ENCODE data around the gene BPHL. TPM values are rescaled to one million over a fixed set of nuclear protein-coding genes. Genes with fewer than 3 reads are reported as not detected.
A peak's percentile ranks its signal among the peaks of the same experiment; 100 is the strongest.
"Not testable (repeated sequence)": the region's sequence is repeated elsewhere in the genome, so short reads cannot be mapped to it uniquely, and the experiment has no call there.

Gene BPHL
- total RNA-seq, 1 experiment from 2014 or later: 48.7 TPM

- H3K4me1 ChIP-seq (ENCODE audit: insufficient read depth, low read length): peaks cover 10% of the 10 kb centered on the region
- H2BK5ac ChIP-seq (ENCODE audit: insufficient read length, low read length); H2BK120ac ChIP-seq (ENCODE audit: low read depth, low read length, poor library complexity, severe bottlenecking); H3T11ph ChIP-seq (ENCODE audit: low read length); H3K23ac ChIP-seq (ENCODE audit: insufficient read length, low read depth, low read length); H4K8ac ChIP-seq (replicated peaks; ENCODE audit: insufficient read length, low read depth, low read length); H3K56ac ChIP-seq (ENCODE audit: insufficient read length, low read depth, low read length); H3K9me3 ChIP-seq (ENCODE audit: control insufficient read depth, low read depth, low read length); H3K9me3 Mint-ChIP-seq; H3K27me3 Mint-ChIP-seq (ENCODE audit: low read depth); H2BK20ac ChIP-seq (ENCODE audit: low read depth, low read length, poor library complexity, severe bottlenecking); H4K91ac ChIP-seq (ENCODE audit: insufficient read length, low read depth, low read length); H4K5ac ChIP-seq (ENCODE audit: insufficient read length, low read depth, low read length); H2BK15ac ChIP-seq (ENCODE audit: low read depth, low read length); H3K14ac ChIP-seq (ENCODE audit: insufficient read depth, low read length); H2AFZ ChIP-seq (ENCODE audit: low read length); H2BK12ac ChIP-seq (ENCODE audit: insufficient read length, low read depth, low read length); DNase-seq; H3K27ac ChIP-seq (ENCODE audit: insufficient read length, low read depth, low read length); H2AK5ac ChIP-seq (ENCODE audit: insufficient read length, low read length); H3K4ac ChIP-seq (ENCODE audit: low read depth, low read length); H4K20me1 ChIP-seq (ENCODE audit: control insufficient read depth, insufficient read depth, insufficient read length); H3K27me3 ChIP-seq (ENCODE audit: insufficient read depth, low read length); H3K79me1 ChIP-seq (ENCODE audit: insufficient read depth, low read depth, low read length, poor library complexity, severe bottlenecking); H3K79me2 ChIP-seq (ENCODE audit: insufficient read depth, low read length); H3K18ac ChIP-seq (ENCODE audit: insufficient read length, low read depth, low read length): not testable (repeated sequence)
- Mint-ChIP-seq H3K4me1 (peaks cover 27 to 34% of the 10 kb centered on the region in 2 experiments), H3K36me3 (ENCODE audit: insufficient read depth in 1 of 3, low read depth in 3 of 3) (peaks cover 17 to 33% (median 31%) of the 10 kb centered on the region in 3 experiments; a peak in 6 of 7 replicates), H3K4me3 (peak overlapping the region; percentile 92 to 94), H3K27ac (peak overlapping the region in 2 of 3 experiments; percentile 87 to 91; a peak in 5 of 7 replicates)
- H3K4me2 ChIP-seq (ENCODE audit: insufficient read depth, insufficient read length, low read length): peak overlapping the region; percentile 96
- H3K9ac ChIP-seq (ENCODE audit: extremely low read depth, insufficient read length, low read length): peak overlapping the region; percentile 28
- peaks cover 13% of the 10 kb centered on the region for H3K23me2 ChIP-seq (ENCODE audit: insufficient read length, low read depth, low read length, poor library complexity, severe bottlenecking)
- WGBS (ENCODE audit: extremely low coverage, insufficient read length, low lambda C conversion rate): no CpG with 5 or more reads among the region's 32 CpGs
Measured at GRCh38 chr6:3156184-3157130, 37.9 kb downstream of the BPHL start.

Data from H9 (cell line).